UCSD-AML1 (cell line): ENCODE results near the gene SNX25.

ENCODE experiments used
- DNase-seq: peaks from one replicate; lab custom pipeline; 2025; ENCODE audit not compliant: unreplicated experiment; lab: John Stamatoyannopoulos, UW

Gene SNX25

DNA sequence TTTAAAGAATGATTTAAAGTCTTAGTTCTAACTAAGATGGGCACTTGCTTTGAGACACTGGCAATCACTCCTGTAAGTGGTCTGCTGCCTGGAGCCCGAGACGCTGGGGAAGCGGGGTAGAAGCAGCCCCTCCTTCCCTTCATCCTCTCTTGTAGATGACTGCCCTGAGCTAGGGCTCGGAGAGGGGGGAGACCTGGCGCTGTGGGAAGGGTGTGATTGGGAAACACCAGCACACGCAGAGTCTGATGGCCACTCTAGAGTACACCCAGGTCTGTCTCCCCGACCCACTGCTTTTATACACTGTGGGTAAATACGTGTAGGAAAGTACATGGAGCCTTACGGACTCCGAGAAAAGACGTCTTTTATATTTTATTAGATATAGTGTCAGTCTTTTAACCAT is 162.3 kb downstream of the SNX25 start:
- no peak for DNase-seq

DNA sequence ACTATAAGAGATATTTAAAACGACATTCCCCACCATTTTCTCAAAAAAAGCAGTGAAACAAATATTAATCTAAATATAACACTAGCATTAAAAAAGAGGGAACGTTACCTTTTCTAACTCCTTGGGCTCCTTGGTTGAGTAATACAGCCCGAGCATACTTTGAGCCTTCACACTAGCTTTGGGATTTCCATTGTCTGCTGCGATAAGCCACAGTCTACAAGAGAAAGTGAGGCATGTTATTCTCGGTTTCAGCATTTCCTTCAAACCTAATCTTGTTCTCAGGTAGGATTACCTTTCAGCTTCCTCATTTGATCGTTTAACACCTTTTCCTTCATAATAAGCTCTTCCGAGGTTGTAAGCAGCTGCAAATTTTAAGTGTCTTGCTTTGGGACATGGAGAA is 164.6 kb downstream of the SNX25 start:
- no peak for DNase-seq

DNA sequence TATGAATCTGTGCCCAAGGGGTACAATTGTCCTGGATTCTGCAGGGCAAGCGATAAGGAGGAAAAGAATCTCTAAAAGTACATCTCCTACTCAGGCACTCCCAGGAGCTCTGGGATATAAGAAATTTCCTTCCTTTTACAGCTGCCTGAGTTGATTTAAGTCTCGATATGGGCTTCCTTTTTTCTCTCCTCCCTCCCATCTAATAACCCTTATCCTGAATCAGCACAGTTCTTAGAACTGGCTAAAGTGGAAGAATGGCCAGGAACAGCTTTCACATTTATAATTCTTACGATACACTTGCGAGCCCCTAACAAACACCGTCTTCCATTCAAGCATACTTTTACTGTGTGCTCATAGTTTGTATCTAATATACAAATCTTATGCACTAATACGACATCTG is 165.2 kb downstream of the SNX25 start:
- DNase-seq = no peak

DNA sequence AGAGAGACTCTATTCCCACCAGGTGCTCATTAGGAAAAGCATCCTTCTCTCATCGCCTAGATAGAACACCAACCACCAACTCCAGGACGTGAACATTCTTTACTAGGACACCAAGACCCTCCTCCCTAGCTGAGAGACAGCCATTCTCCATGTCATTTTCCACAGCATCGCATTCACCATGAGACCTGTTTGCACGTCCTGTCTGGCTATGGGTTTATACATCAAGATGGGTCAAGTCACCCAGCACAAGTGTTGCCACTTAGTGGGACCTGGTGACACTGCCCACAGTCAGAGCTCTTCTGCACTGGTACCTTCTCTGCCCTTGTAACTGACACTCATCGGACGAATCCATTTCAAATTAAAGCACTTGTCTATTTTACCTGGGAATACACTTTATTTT is 168.9 kb downstream of the SNX25 start:
- no peak for DNase-seq

DNA sequence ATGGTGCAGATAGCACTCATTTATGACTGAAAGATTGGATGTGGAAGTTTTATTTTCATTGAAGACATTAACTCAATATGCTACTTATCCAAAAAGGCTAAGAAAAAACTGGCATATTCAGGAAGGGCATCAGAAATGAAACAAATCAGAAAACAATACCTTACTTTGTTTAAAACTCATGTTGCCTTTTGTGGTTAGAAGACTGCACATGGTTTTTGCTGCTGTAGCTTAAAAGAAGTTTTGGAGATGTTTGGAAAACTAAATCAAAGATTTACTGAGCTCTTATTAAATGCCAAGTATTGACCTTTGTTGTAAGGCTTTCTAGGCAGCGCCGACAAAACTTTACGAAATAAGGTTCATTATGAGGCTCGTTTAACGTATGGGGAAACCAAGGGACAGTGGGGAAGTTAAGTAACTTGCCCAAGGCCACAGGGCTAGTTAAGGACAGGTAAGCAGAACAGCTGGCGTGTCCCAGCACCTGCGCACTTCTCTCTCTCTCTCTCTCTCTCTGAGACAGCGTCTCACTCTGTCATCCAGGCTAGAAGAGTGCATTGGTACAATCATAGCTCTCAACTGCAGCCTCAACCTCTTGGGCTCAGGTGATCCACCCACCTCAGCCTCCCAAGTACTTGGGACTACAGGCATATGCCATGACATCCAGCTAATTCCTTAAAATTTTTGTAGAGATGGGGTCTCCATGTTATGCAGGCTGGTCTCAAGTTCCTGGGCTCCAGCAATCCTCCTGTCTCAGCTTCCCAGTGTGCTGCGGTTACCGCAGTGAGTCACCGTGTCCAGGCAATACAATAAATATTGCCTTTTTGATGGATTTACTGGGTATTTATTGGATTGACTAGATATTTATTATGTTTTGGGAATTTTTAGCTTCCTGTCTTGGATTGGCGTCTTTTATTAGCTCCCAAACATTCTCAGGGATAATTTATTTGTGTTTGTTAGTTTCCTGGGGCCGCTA is 170.2 kb downstream of the SNX25 start:
- DNase-seq = no peak

DNA sequence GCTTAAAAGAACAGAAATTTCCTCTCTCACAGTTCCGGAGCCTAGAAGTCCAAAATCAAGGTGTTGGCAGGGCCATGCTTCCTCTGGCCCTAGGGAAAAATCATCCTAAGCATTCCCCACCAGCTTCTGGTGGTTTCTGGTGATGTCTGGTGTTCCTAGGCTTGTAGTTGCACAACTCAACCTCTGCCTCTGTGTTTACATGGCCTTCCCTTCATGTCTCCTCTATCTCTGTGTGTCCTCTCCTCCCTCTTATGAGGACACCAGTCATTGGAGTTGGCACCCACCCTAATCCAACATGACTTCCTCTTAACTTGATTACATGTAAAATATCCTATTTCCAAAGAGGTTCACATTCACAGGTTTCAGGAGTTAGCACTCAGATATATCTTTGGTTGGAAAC is 170.9 kb downstream of the SNX25 start:
- DNase-seq = no peak

DNA sequence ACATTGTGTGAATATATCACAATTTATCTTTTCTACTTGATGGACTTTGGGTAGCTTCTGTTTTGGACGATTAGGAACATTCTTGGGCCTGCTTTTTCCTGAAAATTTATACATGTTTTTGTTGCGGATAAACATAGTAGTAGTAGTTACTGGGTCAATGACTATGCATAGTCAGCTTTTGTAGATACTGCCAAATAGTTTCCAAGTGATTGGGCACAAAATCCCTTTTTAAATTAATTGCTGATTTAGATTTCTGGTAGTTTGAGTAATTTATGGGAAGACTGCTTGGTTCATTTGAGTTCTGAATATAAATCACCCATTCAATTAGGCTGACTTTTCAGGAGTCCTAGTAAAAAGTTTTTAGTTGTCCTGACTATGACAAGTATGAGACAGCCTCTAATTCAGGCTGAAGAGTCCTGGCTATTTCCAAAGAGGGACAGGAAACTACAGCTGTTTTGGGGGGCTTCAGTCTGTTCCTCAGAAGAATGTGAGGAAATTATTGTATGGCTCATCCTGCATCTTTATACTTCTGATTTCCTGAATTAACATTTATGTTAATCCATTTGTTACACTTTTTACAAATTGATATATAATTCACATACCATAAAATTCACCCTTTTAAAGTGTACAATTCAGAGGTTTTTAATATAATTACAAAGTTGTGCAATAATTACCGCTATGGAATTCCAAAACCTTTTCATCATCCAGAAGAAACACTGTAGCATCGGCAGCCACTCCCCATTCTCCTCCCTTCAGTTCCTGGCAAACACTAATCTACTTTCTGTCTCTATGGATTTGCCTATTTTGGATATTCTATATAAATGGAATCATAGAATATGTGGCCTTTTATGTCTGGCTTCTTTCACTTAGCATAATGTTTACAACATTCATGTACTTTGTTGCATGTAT is 172.1 kb downstream of the SNX25 start:
- DNase-seq = no peak

DNA sequence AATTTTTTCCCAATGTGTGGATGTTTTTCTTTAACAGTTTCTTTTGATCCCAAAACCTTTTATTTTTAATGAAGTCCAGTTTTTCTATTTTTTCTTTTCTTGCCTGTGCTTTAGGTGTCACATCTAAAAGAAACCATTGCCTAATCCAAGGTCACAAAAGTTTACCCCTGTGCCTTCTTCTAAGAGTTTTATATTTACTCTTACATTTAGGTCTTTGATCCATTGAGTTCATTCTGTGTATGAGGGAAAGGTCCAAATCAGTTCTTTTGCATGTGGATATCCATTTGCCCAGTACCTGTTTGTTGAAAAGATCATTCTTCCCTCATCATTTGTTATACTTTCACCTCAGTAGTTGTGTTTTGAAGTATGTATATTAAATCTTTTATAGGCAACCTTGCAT is 173.4 kb downstream of the SNX25 start:
- no peak for DNase-seq

DNA sequence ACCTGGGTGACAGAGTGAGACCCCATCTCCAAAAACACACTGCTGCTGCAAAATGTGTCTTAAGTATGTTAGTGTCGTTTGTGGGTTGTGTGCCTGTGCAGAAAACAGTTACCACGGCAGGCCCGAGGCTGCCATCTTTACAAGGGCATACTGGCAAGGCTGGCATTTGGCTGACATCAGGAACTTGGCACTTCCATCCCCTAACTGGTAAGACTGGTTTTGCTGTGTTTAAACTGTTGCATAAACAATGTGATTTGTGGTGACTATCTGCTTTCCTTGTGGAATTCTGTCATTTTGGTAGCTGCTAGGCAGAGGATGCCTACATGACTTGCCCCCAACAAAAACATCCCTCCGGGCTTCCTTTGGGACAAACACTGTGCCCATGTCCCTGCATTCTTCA is 174.1 kb downstream of the SNX25 start:
- no peak for DNase-seq

DNA sequence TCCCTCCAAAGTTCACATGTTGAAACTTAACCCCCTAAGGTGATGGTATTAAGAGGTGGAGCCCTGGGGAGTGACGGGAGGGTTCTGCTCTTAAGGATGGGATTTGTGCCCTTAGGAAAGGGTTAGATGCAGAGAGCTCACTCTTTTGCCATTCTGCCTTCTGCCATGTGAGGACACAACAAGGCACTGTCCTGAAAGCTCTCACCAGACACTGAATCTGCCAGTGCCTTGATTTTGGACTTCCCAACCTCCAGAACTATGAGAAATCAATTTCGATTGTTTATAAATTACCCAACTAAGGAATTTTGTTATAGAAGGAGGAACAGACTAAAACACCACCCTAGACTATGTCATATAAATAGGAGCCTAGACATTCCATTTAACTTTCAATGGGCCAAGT is 174.7 kb downstream of the SNX25 start:
- DNase-seq = no peak

DNA sequence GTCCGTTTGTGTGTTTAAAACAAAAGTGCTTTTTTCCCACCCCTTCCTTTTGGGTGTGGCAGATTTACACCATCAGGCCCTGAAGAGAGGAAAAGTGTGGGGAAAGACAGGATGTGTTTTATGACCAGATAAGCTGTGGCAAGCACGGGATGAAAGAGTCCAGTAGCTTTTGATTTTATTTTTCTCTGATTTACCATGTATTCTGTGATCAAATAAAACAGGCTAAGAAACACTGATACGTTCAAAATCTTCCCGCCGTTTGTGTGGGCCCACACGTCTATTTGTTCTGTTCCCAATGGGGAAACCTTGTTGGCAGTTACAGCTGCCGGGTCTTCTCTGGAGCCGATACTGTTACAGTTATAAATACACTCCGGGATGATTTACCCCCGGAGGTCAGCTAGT is 175.5 kb downstream of the SNX25 start:
- DNase-seq = no peak

DNA sequence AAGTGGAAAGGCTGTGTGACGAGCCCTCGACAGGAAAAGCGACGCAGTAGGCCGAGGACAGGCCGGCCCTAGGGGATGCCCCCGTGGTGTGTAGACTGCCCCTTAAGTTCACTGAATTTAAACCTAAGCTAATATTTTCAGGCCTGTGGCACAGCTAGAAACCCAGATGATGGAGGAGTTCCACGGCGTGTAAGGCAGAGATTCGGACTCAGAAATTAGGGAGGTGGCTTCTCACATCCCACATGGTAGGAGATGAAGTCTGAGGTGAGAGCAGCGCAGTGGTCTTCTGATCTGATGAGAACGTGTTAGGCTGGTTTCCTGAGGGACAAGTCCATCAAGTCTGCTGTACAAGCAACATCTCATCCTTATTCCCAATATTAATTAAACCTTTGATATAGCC is 178.6 kb downstream of the SNX25 start:
- no peak for DNase-seq

DNA sequence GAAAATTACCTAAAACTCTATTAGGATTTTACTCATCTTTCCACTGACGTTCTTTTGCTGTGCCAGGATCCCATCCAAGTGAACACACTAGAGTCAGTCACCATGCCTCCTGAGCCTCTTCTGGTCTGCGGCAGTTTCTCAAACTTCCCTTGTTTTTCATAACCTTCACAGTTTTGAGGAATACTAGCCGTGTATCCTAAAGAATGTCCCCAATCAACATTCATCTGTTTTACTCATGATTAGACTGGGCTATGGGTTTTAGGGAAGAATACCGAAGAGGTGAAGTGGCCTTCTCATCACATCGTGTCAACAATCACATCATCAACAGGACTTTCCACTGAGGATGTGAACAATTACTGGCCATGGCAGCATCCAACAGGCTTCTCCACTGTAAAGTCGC is 181.5 kb downstream of the SNX25 start:
- DNase-seq = no peak

DNA sequence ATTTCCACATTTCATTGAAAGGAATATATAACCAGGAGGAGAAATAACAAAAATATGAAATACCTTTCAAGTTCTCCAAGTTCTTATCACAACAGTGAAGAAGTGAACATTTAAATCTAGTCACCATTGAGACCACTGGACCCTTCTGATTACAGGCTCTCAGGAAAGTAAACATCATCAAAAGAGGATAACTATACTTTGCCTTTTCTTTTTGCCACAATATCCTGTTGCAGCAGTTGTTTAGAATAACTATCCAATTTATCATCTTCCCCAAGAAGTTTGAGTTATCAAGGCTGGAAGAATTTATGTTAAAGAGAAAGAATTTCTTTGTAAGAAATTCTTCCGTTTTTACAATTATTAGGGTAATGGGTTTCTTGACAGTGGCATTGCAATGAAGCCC is 182.8 kb downstream of the SNX25 start:
- DNase-seq = no peak

DNA sequence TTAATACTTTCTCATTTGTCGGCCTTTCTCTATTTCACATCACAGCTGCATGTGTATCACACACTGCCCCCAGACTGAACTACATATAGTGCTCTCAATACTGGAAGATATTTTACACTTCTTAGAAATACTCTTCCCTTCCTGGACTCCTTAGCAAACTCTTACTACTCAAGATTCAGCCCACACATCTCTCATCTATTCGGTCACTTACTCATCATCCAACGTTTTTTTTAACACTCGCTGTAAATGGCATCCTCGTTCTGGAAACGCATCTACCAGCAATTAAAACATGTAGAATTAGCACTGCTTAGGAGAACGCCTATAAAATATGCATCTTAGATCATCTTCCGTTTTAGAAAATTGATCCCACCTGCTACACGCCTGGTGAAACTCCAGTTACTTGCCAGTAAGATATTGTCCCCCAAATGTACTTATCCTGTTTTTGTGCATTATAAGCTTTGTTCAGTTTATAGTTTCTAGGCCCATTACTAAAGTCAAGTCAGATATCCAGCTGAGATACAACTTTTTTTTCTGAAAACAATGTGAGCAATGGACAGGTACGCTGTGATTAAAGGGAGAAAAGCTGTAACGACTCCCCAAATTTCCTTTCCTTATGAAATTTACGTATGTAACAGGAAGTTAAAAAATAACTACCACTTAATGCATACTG is 185.3 kb downstream of the SNX25 start:
- no peak for DNase-seq

DNA sequence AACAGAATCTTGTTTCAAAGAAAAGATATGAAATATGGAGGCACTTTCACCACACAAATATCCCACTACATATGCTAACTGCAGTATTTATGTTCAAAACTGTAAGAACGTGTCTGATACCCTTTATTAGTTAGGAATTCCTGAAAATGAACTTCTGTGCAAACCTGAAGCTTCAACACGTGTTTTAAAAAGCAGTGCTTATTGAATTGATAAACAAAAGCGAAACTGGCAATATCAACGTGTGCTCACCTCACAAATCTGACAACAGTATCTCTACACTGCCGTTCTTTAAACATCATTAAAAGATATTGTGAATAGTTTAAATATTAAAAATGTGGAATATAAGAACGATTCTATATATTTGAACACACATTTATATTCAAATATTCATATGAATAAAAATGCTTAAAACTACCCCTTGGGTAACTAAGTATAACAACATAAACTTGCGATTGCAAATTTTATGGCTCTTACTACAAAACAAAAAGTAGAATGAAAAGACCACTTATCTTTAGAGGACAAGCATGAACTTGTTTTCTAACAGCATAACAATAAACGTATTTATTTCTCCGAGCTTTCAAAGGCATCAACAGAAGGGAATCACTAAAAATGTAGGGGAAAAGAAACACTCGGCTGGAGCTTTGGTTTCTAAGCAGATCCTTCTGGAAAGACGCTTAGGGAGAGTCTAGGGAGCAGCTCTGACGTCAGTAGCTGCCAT is 186.0 kb downstream of the SNX25 start, which contains the start of gene LRP2BP:
Gene LRP2BP, minus strand, starts transcription at position 687 of the 718 bp plus-strand sequence. CDS start 17,738 bp downstream, outside the sequence.
- DNase-seq = no peak

DNA sequence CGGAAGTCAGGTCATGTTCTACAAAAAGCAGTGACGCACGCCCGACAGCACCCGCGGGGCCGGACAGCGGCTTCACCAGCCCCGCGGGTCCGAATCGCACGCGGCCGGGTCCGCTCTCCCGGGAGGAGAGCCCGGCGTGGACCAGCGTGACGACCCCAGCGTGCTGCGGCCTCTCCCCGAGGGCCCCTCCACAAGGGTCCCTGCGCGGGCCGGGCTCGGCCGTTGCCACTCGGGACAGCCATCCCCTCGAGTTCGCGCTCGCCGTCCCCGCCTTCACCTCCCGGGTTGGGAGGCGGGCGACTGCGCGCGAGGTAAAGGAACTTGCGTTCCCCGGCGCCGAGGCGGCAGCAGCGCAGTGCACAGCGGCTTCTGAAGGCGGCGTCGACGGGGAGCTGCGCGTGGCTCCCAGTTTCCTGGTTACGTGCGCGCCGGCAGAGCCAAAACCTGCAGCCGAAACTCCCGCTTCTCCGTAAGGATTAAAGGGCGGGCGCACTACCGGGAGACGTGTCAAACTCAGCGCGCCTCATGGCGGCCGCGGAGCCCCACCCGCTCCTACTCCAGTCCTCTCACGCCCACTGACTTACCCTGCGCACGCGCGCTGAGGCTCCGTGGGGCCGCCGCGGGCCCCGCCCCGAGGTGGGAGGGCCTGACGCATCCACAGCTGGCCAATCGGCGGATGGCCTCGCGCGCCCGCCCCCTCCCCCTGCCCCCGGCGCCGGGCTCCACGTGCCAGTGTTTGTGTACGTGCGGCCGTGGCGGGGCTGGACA is 186.7 kb downstream of the SNX25 start:
- peak; percentile 98 for DNase-seq

DNA sequence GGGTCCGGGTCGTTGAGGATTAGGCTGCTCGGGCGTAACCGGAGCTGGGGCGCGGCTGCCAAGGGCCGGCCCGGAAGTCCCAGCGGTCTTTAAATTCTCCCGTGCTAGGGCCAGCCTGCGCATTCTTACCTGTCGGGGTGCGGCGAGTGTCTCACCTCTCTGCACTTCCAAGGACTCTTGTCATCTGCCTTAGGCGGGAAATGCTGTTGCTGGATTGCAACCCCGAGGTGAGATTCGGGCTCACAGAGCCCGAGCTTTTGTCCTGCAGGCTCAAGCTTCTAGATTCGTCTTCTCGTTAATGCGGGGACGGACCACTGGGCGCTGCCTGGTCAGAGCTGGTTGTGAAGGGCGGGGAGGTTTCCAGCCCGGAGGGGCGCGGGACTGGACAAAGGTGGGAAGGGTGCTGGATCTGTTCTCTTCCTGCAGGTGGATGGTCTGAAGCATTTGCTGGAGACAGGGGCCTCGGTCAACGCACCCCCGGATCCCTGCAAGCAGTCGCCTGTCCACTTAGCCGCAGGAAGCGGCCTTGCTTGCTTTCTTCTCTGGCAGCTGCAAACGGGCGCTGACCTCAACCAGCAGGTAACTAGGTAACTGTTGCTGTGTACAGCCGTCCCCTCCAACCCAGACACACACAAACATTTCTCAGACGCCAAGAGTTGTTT is 187.5 kb downstream of the SNX25 start, which contains the start of gene ANKRD37:
Gene ANKRD37, plus strand, starts transcription at position 118 of the 662 bp plus-strand sequence. Its CDS starts 83 bp downstream, at position 201.
- DNase-seq = no peak

DNA sequence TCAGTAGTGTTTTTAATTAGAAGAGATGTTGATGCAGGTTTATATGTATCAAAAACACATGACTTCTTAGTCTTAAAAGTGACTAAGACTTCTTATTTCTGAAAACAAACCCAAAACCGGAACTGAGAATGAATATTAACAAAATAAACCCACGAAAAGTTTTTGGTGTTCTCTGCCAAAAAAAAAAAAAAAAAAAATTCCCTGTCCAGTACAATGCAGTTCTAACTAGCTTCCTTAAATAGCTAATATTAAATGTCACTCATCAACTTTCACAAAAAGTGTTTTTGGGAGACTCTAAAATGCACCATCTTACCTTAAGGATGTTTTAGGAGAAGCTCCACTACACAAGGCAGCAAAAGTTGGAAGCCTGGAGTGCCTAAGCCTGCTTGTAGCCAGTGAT is 189.2 kb downstream of the SNX25 start:
- DNase-seq = no peak
